WTC11 (cell line): ENCODE measurements around the gene PEX26. TPM values are rescaled to one million over a fixed set of nuclear protein-coding genes. Genes with fewer than 3 reads are reported as not detected.

Experiments
- ATAC-seq: fragments of 200-7000 bp; cut with Tn5 transposase; 2 replicates; pipeline ENCODE4 v1.10.0; 2021; ENCODE audit warnings: mild to moderate bottlenecking, moderate library complexity
- Bru-seq: library from RNA; stranded (reverse); fragments of 400-500 nt; gene quantifications from one replicate; lab custom pipeline; 2021; lab: Mats Ljungman, UMichigan
- CTCF ChIA-PET: fragments of 300-600 bp; sonication (Branson Sonifier 250); formaldehyde crosslinking; loops from one replicate; lab custom pipeline; 2021; ENCODE audit warnings: antibody characterized with exemption; lab: Charles Lee
- POLR2A ChIA-PET: fragments of 350-600 bp; sonication (Branson Sonifier 250); formaldehyde crosslinking; loops from one replicate; lab custom pipeline; 2021; ENCODE audit warnings: antibody characterized with exemption; lab: Charles Lee
- DNase-seq: peaks from one replicate; pipeline ENCODE4 v3.0.0; 2021; ENCODE audit warnings: low spot score
- H3K27ac Mint-ChIP-seq: 2 replicates; pipeline ENCODE4 v1.8.0; 2021; ENCODE audit warnings: mixed read lengths
- H3K27me3 Mint-ChIP-seq: 2 replicates; pipeline ENCODE4 v1.8.0; 2021; ENCODE audit warnings: low read depth, mild to moderate bottlenecking, moderate library complexity, mixed read lengths
- H3K36me3 Mint-ChIP-seq: 2 replicates; pipeline ENCODE4 v1.8.0; 2021; ENCODE audit warnings: mixed read lengths
- H3K4me1 Mint-ChIP-seq: 2 replicates; pipeline ENCODE4 v1.8.0; 2022; ENCODE audit warnings: mixed read lengths
- H3K4me3 Mint-ChIP-seq: 2 replicates; pipeline ENCODE4 v1.8.0; 2021; ENCODE audit warnings: mild to moderate bottlenecking, moderate library complexity, mixed read lengths
- H3K9me3 Mint-ChIP-seq: 2 replicates; pipeline ENCODE4 v1.8.0; 2021; ENCODE audit warnings: mixed read lengths
- ARID4B ChIP-seq: sonication (generic); formaldehyde crosslinking; IDR thresholded peaks from 2 replicates; pipeline ENCODE4 v1.8.0; 2023; ENCODE audit warnings: missing genetic modification reagents, mild to moderate bottlenecking, borderline replicate concordance
- ATF3 ChIP-seq: sonication (generic); formaldehyde crosslinking; conservative IDR thresholded peaks from 2 replicates; pipeline ENCODE4 v1.8.1; 2022; ENCODE audit warnings: mild to moderate bottlenecking, missing genetic modification reagents
- CREM ChIP-seq: sonication (generic); formaldehyde crosslinking; IDR thresholded peaks from 2 replicates; pipeline ENCODE4 v1.8.1; 2022; ENCODE audit warnings: mild to moderate bottlenecking, missing genetic modification reagents, moderate library complexity
- ELF4 ChIP-seq: sonication (generic); formaldehyde crosslinking; IDR thresholded peaks from 2 replicates; pipeline ENCODE4 v1.8.1; 2022; ENCODE audit warnings: low read depth, mild to moderate bottlenecking, moderate library complexity, missing genetic modification reagents
- FOXK1 ChIP-seq: sonication (generic); formaldehyde crosslinking; IDR thresholded peaks from 2 replicates; pipeline ENCODE4 v1.8.0; 2022; ENCODE audit warnings: mild to moderate bottlenecking, moderate library complexity, missing genetic modification reagents
- FOXP4 ChIP-seq: sonication (generic); formaldehyde crosslinking; IDR thresholded peaks from 2 replicates; pipeline ENCODE4 v1.8.0; 2022; ENCODE audit warnings: mild to moderate bottlenecking, missing genetic modification reagents
- GABPB1 ChIP-seq: sonication (generic); formaldehyde crosslinking; IDR thresholded peaks from 2 replicates; pipeline ENCODE4 v1.8.1; 2023; ENCODE audit warnings: mild to moderate bottlenecking, missing genetic modification reagents
- GRHL2 ChIP-seq: fragments of 250-450 bp; sonication (Bioruptor Pico); IDR thresholded peaks from 2 replicates; pipeline ENCODE4 v1.8.0; 2022; ENCODE audit warnings: mild to moderate bottlenecking, moderate library complexity; ENCODE audit not compliant: insufficient replicate concordance, severe bottlenecking
- GTF2I ChIP-seq: fragments of 250-450 bp; sonication (Bioruptor Pico); conservative IDR thresholded peaks from 2 replicates; pipeline ENCODE4 v1.4.0; 2021; ENCODE audit warnings: mild to moderate bottlenecking
- JAZF1 ChIP-seq: fragments of 250-450 bp; sonication (Bioruptor Pico); IDR thresholded peaks from 2 replicates; pipeline ENCODE4 v1.9.0; 2021; ENCODE audit warnings: moderate library complexity, mild to moderate bottlenecking, inconsistent platforms
- KAT7 ChIP-seq: sonication (generic); formaldehyde crosslinking; IDR thresholded peaks from 2 replicates; pipeline ENCODE4 v1.8.1; 2023; ENCODE audit warnings: missing genetic modification reagents, mild to moderate bottlenecking, borderline replicate concordance
- MXD4 ChIP-seq: fragments of 250-450 bp; sonication (Bioruptor Pico); IDR thresholded peaks from 2 replicates; pipeline ENCODE4 v1.8.0; 2021; ENCODE audit warnings: mild to moderate bottlenecking, moderate library complexity, borderline replicate concordance
- NFE2L1 ChIP-seq: sonication (generic); formaldehyde crosslinking; IDR thresholded peaks from 2 replicates; pipeline ENCODE4 v1.8.1; 2023; ENCODE audit warnings: missing genetic modification reagents
- NR2C2 ChIP-seq: sonication (generic); formaldehyde crosslinking; IDR thresholded peaks from 2 replicates; pipeline ENCODE4 v1.8.0; 2022; ENCODE audit warnings: mild to moderate bottlenecking, missing genetic modification reagents
- PREB ChIP-seq: sonication (generic); formaldehyde crosslinking; IDR thresholded peaks from 2 replicates; pipeline ENCODE4 v1.8.1; 2022; ENCODE audit warnings: mild to moderate bottlenecking, missing genetic modification reagents, moderate library complexity, borderline replicate concordance
- SP1 ChIP-seq: sonication (generic); formaldehyde crosslinking; conservative IDR thresholded peaks from 2 replicates; pipeline ENCODE4 v1.8.1; 2022; ENCODE audit warnings: missing genetic modification reagents
- ZNF121 ChIP-seq: sonication (generic); formaldehyde crosslinking; IDR thresholded peaks from 2 replicates; pipeline ENCODE4 v1.8.0; 2023; ENCODE audit warnings: missing genetic modification reagents
- ZNF219 ChIP-seq: sonication (generic); formaldehyde crosslinking; IDR thresholded peaks from 2 replicates; pipeline ENCODE4 v1.8.0; 2023; ENCODE audit warnings: missing genetic modification reagents, mild to moderate bottlenecking, borderline replicate concordance
- long read RNA-seq, 3 experiments: library from RNA in 1 of 3; library from capped mRNA in 1 of 3; library from polyadenylated mRNA in 1 of 3; unstranded in 2 of 3; stranded (forward) in 1 of 3; transcript quantifications; one replicate each; pipeline ENCODE4 v2.0.0, GENCODE V29; 2021
- total RNA-seq: library from RNA; stranded (reverse); gene quantifications from 3 replicates; pipeline ENCODE4 v1.2.3, GENCODE V29; 2021
- TF ChIP-seq, protein P1 (sequence below): fragments of 250-450 bp; sonication (Bioruptor Pico); IDR thresholded peaks from 2 replicates; pipeline ENCODE4 v1.9.0; 2021; ENCODE audit warnings: mild to moderate bottlenecking
- TF ChIP-seq, protein P2 (sequence below): sonication (generic); formaldehyde crosslinking; IDR thresholded peaks from 2 replicates; pipeline ENCODE4 v1.8.1; 2022; ENCODE audit warnings: mild to moderate bottlenecking, moderate library complexity, missing genetic modification reagents
- TF ChIP-seq, protein P3 (sequence below): sonication (generic); formaldehyde crosslinking; IDR thresholded peaks from 2 replicates; pipeline ENCODE4 v1.8.0; 2022; ENCODE audit warnings: mild to moderate bottlenecking, missing genetic modification reagents
- TF ChIP-seq, protein P4 (sequence below): fragments of 250-450 bp; sonication (Bioruptor Pico); IDR thresholded peaks from 2 replicates; pipeline ENCODE4 v1.9.0; 2021; ENCODE audit warnings: mild to moderate bottlenecking

The PEX26 gene
- total RNA-seq, result 43.0 to 52.3 TPM (median 44.8 TPM) in 3 replicates
- percentile 82 among the genes with signal in this experiment for Bru-seq, nascent RNA
- long read RNA-seq, experiment 1, full-length matches to known transcripts, result 8 of 21 reads
- long read RNA-seq, experiment 1, partial matches to known transcripts, result 0 of 21 reads
- long read RNA-seq, experiment 1, other reads (novel, unspliced or antisense), result 13 of 21 reads
- long read RNA-seq, experiment 2, full-length matches to known transcripts, result 1 of 47 reads
- long read RNA-seq, experiment 2, partial matches to known transcripts, result 1 of 47 reads
- long read RNA-seq, experiment 2, other reads (novel, unspliced or antisense), result 45 of 47 reads
- long read RNA-seq, experiment 3, result 0 reads

DNA sequence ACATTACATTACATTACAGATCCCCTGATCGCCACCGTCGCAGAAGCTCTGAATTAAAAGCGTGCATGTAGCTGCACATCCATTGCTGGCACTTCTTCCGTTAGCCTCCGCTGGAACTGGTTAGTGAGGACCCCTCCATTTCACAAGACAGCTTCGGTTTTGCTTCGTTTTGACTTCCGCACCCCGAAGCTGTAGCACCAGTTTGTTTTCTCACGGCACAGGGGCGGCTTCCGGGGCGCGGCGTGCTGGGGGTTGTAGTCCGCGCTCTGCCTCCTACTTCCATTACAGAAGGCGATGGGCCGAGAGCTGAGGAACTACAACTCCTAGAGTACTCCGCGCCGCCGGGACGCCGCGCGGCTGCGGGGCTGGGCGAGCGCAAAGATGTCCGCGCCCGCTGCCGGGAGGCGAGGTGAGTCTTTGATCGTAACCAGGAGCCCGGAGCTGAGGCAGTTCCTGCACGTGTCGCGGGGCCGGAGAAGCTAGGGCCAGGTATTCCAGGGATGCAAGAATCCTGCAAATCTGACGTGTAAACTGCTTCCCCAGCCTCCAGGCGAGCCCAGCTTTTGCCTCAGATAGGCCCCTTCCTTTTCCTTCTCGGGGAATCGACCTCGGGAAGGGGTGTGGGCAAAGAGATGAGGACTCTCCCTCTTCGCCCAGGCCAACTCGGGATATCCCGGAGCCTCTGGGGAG lies at the start of gene PEX26:
Gene PEX26 (plus strand): TSS at position 352 of the 690 bp plus-strand sequence. CDS start 387 bp downstream, outside the sequence.
- Mint-ChIP-seq H3K4me1 (peaks cover 16% of the 10 kb centered on the region), H3K27me3 (no peaks in the 10 kb centered on the region), H3K27ac (peak within 1 kb of the TSS; percentile 97), H3K4me3 (peak within 1 kb of the TSS; percentile 97), H3K36me3 (peaks cover 34% of the 10 kb centered on the region), H3K9me3 (peaks cover 4% of the 10 kb centered on the region; the same call in 1 of the 2 replicates)
- ChIA-PET POLR2A (interaction anchor here (1.3 kb wide), 1 partner anchor 247 kb away, joined by 4 read pairs; no protein-coding TSS in a partner anchor), CTCF (interaction anchor here (0.6 to 5.0 kb wide), 25 partner anchors 11 to 1003 kb away, joined by 3 to 107 read pairs (median 4); partner anchors contain the start of gene TUBA8)
- peak; percentile 99 for ATAC-seq
- peak; percentile 93 for DNase-seq
- TF ChIP-seq FOXP4 (CRISPR knock-in tag) (peak; percentile 69), ZNF121 (no peak), CREM (CRISPR knock-in tag) (0 out of 2 replicates have a peak, but pooled peaks have one; percentile 19), SP1 (CRISPR knock-in tag) (no peak), FOXK1 (CRISPR knock-in tag) (peak; percentile 97), NR2C2 (no peak), NFE2L1 (no peak), MXD4 (no peak), ELF4 (CRISPR knock-in tag) (no peak), PREB (CRISPR knock-in tag) (no peak), ATF3 (CRISPR knock-in tag) (no peak), ARID4B (CRISPR knock-in tag) (peak; percentile 55; the same call in 1 of the 2 replicates), GRHL2 (CRISPR knock-in tag) (no peak), GABPB1 (CRISPR knock-in tag) (peak; percentile 78), GTF2I (CRISPR knock-in tag) (no peak), JAZF1 (no peak), KAT7 (CRISPR knock-in tag) (no peak), ZNF219 (CRISPR knock-in tag) (no peak)
- TF ChIP-seq, protein P1, sequence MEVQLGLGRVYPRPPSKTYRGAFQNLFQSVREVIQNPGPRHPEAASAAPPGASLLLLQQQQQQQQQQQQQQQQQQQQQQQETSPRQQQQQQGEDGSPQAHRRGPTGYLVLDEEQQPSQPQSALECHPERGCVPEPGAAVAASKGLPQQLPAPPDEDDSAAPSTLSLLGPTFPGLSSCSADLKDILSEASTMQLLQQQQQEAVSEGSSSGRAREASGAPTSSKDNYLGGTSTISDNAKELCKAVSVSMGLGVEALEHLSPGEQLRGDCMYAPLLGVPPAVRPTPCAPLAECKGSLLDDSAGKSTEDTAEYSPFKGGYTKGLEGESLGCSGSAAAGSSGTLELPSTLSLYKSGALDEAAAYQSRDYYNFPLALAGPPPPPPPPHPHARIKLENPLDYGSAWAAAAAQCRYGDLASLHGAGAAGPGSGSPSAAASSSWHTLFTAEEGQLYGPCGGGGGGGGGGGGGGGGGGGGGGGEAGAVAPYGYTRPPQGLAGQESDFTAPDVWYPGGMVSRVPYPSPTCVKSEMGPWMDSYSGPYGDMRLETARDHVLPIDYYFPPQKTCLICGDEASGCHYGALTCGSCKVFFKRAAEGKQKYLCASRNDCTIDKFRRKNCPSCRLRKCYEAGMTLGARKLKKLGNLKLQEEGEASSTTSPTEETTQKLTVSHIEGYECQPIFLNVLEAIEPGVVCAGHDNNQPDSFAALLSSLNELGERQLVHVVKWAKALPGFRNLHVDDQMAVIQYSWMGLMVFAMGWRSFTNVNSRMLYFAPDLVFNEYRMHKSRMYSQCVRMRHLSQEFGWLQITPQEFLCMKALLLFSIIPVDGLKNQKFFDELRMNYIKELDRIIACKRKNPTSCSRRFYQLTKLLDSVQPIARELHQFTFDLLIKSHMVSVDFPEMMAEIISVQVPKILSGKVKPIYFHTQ (CRISPR knock-in tag), result no peak
- TF ChIP-seq, protein P2, sequence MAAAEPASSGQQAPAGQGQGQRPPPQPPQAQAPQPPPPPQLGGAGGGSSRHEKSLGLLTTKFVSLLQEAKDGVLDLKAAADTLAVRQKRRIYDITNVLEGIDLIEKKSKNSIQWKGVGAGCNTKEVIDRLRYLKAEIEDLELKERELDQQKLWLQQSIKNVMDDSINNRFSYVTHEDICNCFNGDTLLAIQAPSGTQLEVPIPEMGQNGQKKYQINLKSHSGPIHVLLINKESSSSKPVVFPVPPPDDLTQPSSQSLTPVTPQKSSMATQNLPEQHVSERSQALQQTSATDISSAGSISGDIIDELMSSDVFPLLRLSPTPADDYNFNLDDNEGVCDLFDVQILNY (CRISPR knock-in tag), result no peak; the same call in 1 of the 2 replicates
- TF ChIP-seq, protein P3, sequence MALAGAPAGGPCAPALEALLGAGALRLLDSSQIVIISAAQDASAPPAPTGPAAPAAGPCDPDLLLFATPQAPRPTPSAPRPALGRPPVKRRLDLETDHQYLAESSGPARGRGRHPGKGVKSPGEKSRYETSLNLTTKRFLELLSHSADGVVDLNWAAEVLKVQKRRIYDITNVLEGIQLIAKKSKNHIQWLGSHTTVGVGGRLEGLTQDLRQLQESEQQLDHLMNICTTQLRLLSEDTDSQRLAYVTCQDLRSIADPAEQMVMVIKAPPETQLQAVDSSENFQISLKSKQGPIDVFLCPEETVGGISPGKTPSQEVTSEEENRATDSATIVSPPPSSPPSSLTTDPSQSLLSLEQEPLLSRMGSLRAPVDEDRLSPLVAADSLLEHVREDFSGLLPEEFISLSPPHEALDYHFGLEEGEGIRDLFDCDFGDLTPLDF (CRISPR knock-in tag), result no peak
- TF ChIP-seq, protein P4, sequence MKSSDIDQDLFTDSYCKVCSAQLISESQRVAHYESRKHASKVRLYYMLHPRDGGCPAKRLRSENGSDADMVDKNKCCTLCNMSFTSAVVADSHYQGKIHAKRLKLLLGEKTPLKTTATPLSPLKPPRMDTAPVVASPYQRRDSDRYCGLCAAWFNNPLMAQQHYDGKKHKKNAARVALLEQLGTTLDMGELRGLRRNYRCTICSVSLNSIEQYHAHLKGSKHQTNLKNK (CRISPR knock-in tag), result no peak
